ENCODE data around the gene BTF3. TPM values are rescaled to one million over a fixed set of nuclear protein-coding genes. Genes with fewer than 3 reads are reported as not detected.

Gene BTF3
- total and polyA plus RNA-seq, 2 experiments from 2014 or later, result 506 to 1,148 TPM

- TF ChIP-seq, protein P1, sequence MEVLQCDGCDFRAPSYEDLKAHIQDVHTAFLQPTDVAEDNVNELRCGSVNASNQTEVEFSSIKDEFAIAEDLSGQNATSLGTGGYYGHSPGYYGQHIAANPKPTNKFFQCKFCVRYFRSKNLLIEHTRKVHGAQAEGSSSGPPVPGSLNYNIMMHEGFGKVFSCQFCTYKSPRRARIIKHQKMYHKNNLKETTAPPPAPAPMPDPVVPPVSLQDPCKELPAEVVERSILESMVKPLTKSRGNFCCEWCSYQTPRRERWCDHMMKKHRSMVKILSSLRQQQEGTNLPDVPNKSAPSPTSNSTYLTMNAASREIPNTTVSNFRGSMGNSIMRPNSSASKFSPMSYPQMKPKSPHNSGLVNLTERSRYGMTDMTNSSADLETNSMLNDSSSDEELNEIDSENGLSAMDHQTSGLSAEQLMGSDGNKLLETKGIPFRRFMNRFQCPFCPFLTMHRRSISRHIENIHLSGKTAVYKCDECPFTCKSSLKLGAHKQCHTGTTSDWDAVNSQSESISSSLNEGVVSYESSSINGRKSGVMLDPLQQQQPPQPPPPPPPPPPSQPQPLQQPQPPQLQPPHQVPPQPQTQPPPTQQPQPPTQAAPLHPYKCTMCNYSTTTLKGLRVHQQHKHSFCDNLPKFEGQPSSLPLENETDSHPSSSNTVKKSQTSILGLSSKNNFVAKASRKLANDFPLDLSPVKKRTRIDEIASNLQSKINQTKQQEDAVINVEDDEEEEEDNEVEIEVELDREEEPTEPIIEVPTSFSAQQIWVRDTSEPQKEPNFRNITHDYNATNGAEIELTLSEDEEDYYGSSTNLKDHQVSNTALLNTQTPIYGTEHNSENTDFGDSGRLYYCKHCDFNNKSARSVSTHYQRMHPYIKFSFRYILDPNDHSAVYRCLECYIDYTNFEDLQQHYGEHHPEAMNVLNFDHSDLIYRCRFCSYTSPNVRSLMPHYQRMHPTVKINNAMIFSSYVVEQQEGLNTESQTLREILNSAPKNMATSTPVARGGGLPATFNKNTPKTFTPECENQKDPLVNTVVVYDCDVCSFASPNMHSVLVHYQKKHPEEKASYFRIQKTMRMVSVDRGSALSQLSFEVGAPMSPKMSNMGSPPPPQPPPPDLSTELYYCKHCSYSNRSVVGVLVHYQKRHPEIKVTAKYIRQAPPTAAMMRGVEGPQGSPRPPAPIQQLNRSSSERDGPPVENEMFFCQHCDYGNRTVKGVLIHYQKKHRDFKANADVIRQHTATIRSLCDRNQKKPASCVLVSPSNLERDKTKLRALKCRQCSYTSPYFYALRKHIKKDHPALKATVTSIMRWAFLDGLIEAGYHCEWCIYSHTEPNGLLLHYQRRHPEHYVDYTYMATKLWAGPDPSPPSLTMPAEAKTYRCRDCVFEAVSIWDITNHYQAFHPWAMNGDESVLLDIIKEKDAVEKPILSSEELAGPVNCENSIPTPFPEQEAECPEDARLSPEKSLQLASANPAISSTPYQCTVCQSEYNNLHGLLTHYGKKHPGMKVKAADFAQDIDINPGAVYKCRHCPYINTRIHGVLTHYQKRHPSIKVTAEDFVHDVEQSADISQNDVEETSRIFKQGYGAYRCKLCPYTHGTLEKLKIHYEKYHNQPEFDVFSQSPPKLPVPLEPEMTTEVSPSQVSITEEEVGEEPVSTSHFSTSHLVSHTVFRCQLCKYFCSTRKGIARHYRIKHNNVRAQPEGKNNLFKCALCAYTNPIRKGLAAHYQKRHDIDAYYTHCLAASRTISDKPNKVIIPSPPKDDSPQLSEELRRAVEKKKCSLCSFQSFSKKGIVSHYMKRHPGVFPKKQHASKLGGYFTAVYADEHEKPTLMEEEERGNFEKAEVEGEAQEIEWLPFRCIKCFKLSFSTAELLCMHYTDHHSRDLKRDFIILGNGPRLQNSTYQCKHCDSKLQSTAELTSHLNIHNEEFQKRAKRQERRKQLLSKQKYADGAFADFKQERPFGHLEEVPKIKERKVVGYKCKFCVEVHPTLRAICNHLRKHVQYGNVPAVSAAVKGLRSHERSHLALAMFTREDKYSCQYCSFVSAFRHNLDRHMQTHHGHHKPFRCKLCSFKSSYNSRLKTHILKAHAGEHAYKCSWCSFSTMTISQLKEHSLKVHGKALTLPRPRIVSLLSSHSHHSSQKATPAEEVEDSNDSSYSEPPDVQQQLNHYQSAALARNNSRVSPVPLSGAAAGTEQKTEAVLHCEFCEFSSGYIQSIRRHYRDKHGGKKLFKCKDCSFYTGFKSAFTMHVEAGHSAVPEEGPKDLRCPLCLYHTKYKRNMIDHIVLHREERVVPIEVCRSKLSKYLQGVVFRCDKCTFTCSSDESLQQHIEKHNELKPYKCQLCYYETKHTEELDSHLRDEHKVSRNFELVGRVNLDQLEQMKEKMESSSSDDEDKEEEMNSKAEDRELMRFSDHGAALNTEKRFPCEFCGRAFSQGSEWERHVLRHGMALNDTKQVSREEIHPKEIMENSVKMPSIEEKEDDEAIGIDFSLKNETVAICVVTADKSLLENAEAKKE (CRISPR knock-in tag; IDR thresholded peaks at IDR 0.05), result no peak
- TF ChIP-seq ZNF331 (CRISPR knock-in tag; IDR thresholded peaks at IDR 0.05; ENCODE audit: low read depth), result no peak
Measured at GRCh38 chr5:73514418-73514817, 16.2 kb downstream of the BTF3 start (continued).

DNA sequence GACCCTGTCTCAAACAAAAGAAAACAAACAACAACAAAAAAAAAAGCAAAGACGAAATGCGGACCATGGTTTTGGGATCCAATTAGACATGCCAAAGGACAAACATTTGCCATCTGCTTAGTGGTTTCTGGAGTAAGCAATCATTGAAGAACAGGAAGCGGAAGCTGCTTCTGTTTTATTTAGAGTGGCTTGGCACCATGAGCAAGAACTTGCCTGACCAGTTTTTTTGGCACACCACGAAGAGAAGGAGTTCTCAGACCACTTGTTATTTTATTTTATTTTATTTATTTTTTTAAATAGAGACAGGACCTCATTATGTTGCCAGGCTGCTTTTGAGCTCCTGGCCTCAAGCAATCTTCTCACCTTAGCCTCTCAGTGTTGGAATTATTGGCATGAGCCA lies 17.0 kb downstream of the BTF3 start:
- peaks cover 20% of the 10 kb centered on the region for H3K4me1 Mint-ChIP-seq
- no peaks in the 10 kb centered on the region for H3K36me3 Mint-ChIP-seq (ENCODE audit: low read depth)
- H3K9me2 ChIP-seq (ENCODE audit: insufficient read depth), result no peaks in the 10 kb centered on the region
- H3K4me2 ChIP-seq, result no peak overlapping the region
- no peaks in the 10 kb centered on the region for H3K79me2 ChIP-seq (replicated peaks; ENCODE audit: insufficient read depth)
- H3K36me3 ChIP-seq (ENCODE audit: insufficient read depth), result no peaks in the 10 kb centered on the region
- no peaks in the 10 kb centered on the region for H3K27me3 ChIP-seq (ENCODE audit: insufficient read depth)
- H3K4me1 ChIP-seq (ENCODE audit: insufficient read depth), result peaks cover 14% of the 10 kb centered on the region
- H3K27me3 Mint-ChIP-seq (ENCODE audit: insufficient read depth, low read depth, poor library complexity), result peaks cover 2% of the 10 kb centered on the region
- no peaks in the 10 kb centered on the region for H3K9me3 Mint-ChIP-seq
- no peaks in the 10 kb centered on the region for H4K20me1 ChIP-seq (replicated peaks; ENCODE audit: insufficient read depth)
- H3K27ac Mint-ChIP-seq, result no peak overlapping the region
- 0 out of 2 replicates have a peak, but pooled peaks cover 4% of the 10 kb centered on the region for H3F3A ChIP-seq (replicated peaks; ENCODE audit: low read depth)
- H3K27ac ChIP-seq (ENCODE audit: low read depth), result no peak overlapping the region
- H2AFZ ChIP-seq, result no peak overlapping the region
- H3K4me3 ChIP-seq, result no peak overlapping the region
- DNase-seq (ENCODE audit: low spot score), result no peak
- no peak overlapping the region for H3K4me3 Mint-ChIP-seq
- no peak for ATAC-seq
- TF ChIP-seq, protein P2, sequence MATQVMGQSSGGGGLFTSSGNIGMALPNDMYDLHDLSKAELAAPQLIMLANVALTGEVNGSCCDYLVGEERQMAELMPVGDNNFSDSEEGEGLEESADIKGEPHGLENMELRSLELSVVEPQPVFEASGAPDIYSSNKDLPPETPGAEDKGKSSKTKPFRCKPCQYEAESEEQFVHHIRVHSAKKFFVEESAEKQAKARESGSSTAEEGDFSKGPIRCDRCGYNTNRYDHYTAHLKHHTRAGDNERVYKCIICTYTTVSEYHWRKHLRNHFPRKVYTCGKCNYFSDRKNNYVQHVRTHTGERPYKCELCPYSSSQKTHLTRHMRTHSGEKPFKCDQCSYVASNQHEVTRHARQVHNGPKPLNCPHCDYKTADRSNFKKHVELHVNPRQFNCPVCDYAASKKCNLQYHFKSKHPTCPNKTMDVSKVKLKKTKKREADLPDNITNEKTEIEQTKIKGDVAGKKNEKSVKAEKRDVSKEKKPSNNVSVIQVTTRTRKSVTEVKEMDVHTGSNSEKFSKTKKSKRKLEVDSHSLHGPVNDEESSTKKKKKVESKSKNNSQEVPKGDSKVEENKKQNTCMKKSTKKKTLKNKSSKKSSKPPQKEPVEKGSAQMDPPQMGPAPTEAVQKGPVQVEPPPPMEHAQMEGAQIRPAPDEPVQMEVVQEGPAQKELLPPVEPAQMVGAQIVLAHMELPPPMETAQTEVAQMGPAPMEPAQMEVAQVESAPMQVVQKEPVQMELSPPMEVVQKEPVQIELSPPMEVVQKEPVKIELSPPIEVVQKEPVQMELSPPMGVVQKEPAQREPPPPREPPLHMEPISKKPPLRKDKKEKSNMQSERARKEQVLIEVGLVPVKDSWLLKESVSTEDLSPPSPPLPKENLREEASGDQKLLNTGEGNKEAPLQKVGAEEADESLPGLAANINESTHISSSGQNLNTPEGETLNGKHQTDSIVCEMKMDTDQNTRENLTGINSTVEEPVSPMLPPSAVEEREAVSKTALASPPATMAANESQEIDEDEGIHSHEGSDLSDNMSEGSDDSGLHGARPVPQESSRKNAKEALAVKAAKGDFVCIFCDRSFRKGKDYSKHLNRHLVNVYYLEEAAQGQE (IDR thresholded peaks at IDR 0.05; ENCODE audit: unreplicated experiment), result no peak
- no peak for TF ChIP-seq EZH2 (IDR thresholded peaks at IDR 0.05; ENCODE audit: low read depth, unreplicated experiment)
- TF ChIP-seq, protein P1 (CRISPR knock-in tag; IDR thresholded peaks at IDR 0.05), result no peak
- no peak for TF ChIP-seq POLR2AphosphoS5 (IDR thresholded peaks at IDR 0.05; ENCODE audit: low read depth)
